ENCODE data around the gene NLGN1. TPM values are rescaled to one million over a fixed set of nuclear protein-coding genes. Genes with fewer than 3 reads are reported as not detected.
"Not testable (repeated sequence)": the region's sequence is repeated elsewhere in the genome, so short reads cannot be mapped to it uniquely, and the experiment has no call there.

The NLGN1 gene
- polyA plus RNA-seq, 2 of the 4 experiments (the other 2 are of a cell fraction) = not detected

GRCh38 chr3:173380681-173381080 lies 16.9 kb upstream of the NLGN1 start (continued):
- TF ChIP-seq EHF (CRISPR knock-in tag; IDR thresholded peaks at IDR 0.05) (no peak), TP53 (CRISPR knock-in tag; IDR thresholded peaks at IDR 0.05) (no peak), RCOR1 (IDR thresholded peaks at IDR 0.05; ENCODE audit: low read depth, low read length) (no peak), RFX5 (IDR thresholded peaks at IDR 0.05) (no peak), NPAS2 (CRISPR knock-in tag; IDR thresholded peaks at IDR 0.05; ENCODE audit: borderline replicate concordance) (no peak), NR3C1 (IDR thresholded peaks at IDR 0.05) (no peak), ZFP36 (IDR thresholded peaks at IDR 0.05; ENCODE audit: borderline replicate concordance, partially characterized antibody) (no peak)

- DNase-seq (ENCODE audit: low read depth in 1 of 2, low spot score in 1 of 2); H3K27ac ChIP-seq; H3K4me1 ChIP-seq; H3K4me2 ChIP-seq; ATAC-seq; FAIRE-seq; H3K9me3 ChIP-seq; H3K4me3 ChIP-seq; POLR2A ChIA-PET: not testable (repeated sequence)
- CTCF ChIA-PET = interaction anchor here (1.2 kb wide), 1 partner anchor 10 kb away, joined by 3 read pairs; no protein-coding TSS in a partner anchor
- WGBS (ENCODE audit: missing lambda C conversion rate) = 11% methylated on average over 3 of the region's 5 CpGs
Measured at GRCh38 chr3:173381936-173382335, 15.6 kb upstream of the NLGN1 start.

- TF ChIP-seq CBX2 (IDR thresholded peaks at IDR 0.05; ENCODE audit: borderline replicate concordance, low read depth) = no peak
- no peak for TF ChIP-seq FOSL2 (IDR thresholded peaks at IDR 0.05)
- TF ChIP-seq FOSL2 (CRISPR knock-in tag; IDR thresholded peaks at IDR 0.05) = no peak
- H3K4me3 ChIP-seq = peak overlapping the region; percentile 48; the same call in 2 of the 3 replicates
- H3K4me2 ChIP-seq = peak overlapping the region; percentile 90
- H3K9me3 ChIP-seq = no peaks in the 10 kb centered on the region
- 12% methylated on average over 10 of the region's 10 CpGs for WGBS (ENCODE audit: missing lambda C conversion rate)
- ATAC-seq = peak; percentile 57 to 65; a peak in 5 of 6 replicates
- H3K4me1 ChIP-seq = peaks cover 15% of the 10 kb centered on the region; the same call in 1 of the 3 replicates
- ChIA-PET CTCF (no interaction called here), POLR2A (no interaction called here)
- no peak for DNase-seq (ENCODE audit: low read depth in 1 of 2, low spot score in 1 of 2)
- H3K27ac ChIP-seq = no peak overlapping the region
- FAIRE-seq = no peak
Measured at GRCh38 chr3:173395073-173395411, 2.5 kb upstream of the NLGN1 start.

- Histone ChIP-seq H3K4me2 (peak overlapping the region; percentile 90), H3K27ac (no peak overlapping the region), H3K4me3 (peak overlapping the region; percentile 48), H3K4me1 (peaks cover 15% of the 10 kb centered on the region; the same call in 1 of the 3 replicates), H3K9me3 (no peaks in the 10 kb centered on the region)
- peak in 1 of 2 experiments; percentile 24 for DNase-seq (ENCODE audit: low read depth in 1 of 2, low spot score in 1 of 2)
- TF ChIP-seq MAX (IDR thresholded peaks at IDR 0.05) (peak; percentile 48; the same call in 1 of the 2 replicates), USF2 (IDR thresholded peaks at IDR 0.05) (peak; percentile 31; the same call in 1 of the 2 replicates), FOSL2 (IDR thresholded peaks at IDR 0.05) (no peak), FOSL2 (CRISPR knock-in tag; IDR thresholded peaks at IDR 0.05) (no peak), REST (IDR thresholded peaks at IDR 0.05) (no peak)
- WGBS (ENCODE audit: missing lambda C conversion rate) = 7% methylated on average over 46 of the region's 71 CpGs
- ATAC-seq = peak; percentile 71 to 81
- ChIA-PET POLR2A (no interaction called here), CTCF (no interaction called here)
- FAIRE-seq = no peak
Measured at GRCh38 chr3:173395412-173396181, 1.9 kb upstream of the NLGN1 start.
